HCT116 (cell line): Measurements from ENCODE around the gene TM9SF4. TPM values are rescaled to one million over a fixed set of nuclear protein-coding genes. Genes with fewer than 3 reads are reported as not detected.

Experiments used
- ATAC-seq: fragments of 200-7000 bp; cut with Tn5 transposase; 2 replicates; pipeline ENCODE4 v1.9.1; 2020; ENCODE audit warnings: mild to moderate bottlenecking, moderate library complexity
- BruUV-seq: library from RNA; stranded (reverse); fragments of 400-500 nt; replicated peaks from 2 replicates; lab custom pipeline; 2021; lab: Mats Ljungman, UMichigan
- CTCF ChIA-PET: fragments of 300-600 bp; sonication (Branson Sonifier 250); formaldehyde crosslinking; loops from one replicate; lab custom pipeline; 2021; ENCODE audit warnings: antibody characterized with exemption; lab: Charles Lee
- POLR2A ChIA-PET: fragments of 300-600, 350-600 bp; sonication (Branson Sonifier 250); formaldehyde crosslinking; loops from one replicate; lab custom pipeline; 2021; ENCODE audit warnings: antibody characterized with exemption; lab: Charles Lee
- RAD21 ChIA-PET, 2 experiments: fragments of 300-600 bp; sonication (Branson Sonifier 250); formaldehyde crosslinking; loops; one replicate each; lab custom pipeline; 2023; ENCODE audit warnings: low total read pairs in 2 of 2; ENCODE audit not compliant: uncharacterized antibody in 2 of 2, unreplicated experiment in 2 of 2, low non-redundant PET in 1 of 2; lab: Charles Lee
- DNase-seq: peaks from one replicate; pipeline ENCODE4 v3.0.0-alpha.2; 2010; ENCODE audit warnings: low read depth, low spot score
- H2AFZ ChIP-seq: fragments of 200-600 bp; shearing (Covaris generic), sonication (generic); 2 replicates; pipeline ENCODE4 v1.6.1; 2017; ENCODE audit warnings: low read depth, mixed run types, mixed read lengths, antibody characterized with exemption, low read length; ENCODE audit not compliant: poor library complexity, severe bottlenecking
- H3K27ac ChIP-seq: 2 replicates; pipeline ENCODE4 v1.5.1; 2012; ENCODE audit warnings: low read depth, low read length
- H3K27me3 ChIP-seq: fragments of 200-600 bp; sonication (generic); 2 replicates; pipeline ENCODE4 v1.6.1; 2016; ENCODE audit warnings: mixed run types, low read length, mixed read lengths; ENCODE audit not compliant: insufficient read depth
- H3K36me3 ChIP-seq, 2 experiments: fragments of 200-500 bp in 1 of 2; fragments of 200-600 bp in 1 of 2; sonication (Bioruptor generic) in 1 of 2; sonication (generic) in 1 of 2; 2 replicates each; pipeline versions ENCODE4 v1.5.1 to v1.6.1; 2014 to 2016; ENCODE audit warnings: low read length in 2 of 2, inconsistent platforms in 1 of 2, mixed read lengths in 1 of 2, mixed run types in 1 of 2; ENCODE audit not compliant: insufficient read depth in 2 of 2, control insufficient read depth in 1 of 2
- H3K4me1 ChIP-seq, 2 experiments: fragments of 200-600 bp in 1 of 2; sonication (generic) in 1 of 2; 2 replicates each; pipeline versions ENCODE4 v1.5.1 to v1.6.1; 2012 to 2017; ENCODE audit warnings: low read length in 2 of 2, inconsistent platforms in 1 of 2, mild to moderate bottlenecking in 1 of 2, mixed read lengths in 1 of 2, mixed run types in 1 of 2, moderate library complexity in 1 of 2; ENCODE audit not compliant: insufficient read depth in 2 of 2, control insufficient read depth in 1 of 2
- H3K4me2 ChIP-seq: fragments of 200-600 bp; sonication (generic); 2 replicates; pipeline ENCODE4 v1.6.1; 2017; ENCODE audit warnings: mixed run types, low read length, mixed read lengths
- H3K4me3 ChIP-seq, 2 experiments: fragments of 200-600 bp in 1 of 2; sonication (generic) in 1 of 2; replicated peaks in 1 of 2; 2 replicates each; pipeline ENCODE4 v1.5.1; 2011 to 2016; ENCODE audit warnings: low read length in 2 of 2, control low read depth in 1 of 2, low read depth in 1 of 2, mild to moderate bottlenecking in 1 of 2, mixed read lengths in 1 of 2, mixed run types in 1 of 2
- H3K79me2 ChIP-seq: fragments of 200-600 bp; sonication (generic); 2 replicates; pipeline ENCODE4 v1.6.1; 2017; ENCODE audit warnings: mild to moderate bottlenecking, mixed run types, low read length, moderate library complexity, mixed read lengths; ENCODE audit not compliant: insufficient read depth
- H3K9ac ChIP-seq: fragments of 200-600 bp; sonication (generic); 2 replicates; pipeline ENCODE4 v1.6.1; 2016; ENCODE audit warnings: low read length, mixed read lengths
- H3K9me2 ChIP-seq: fragments of 200-600 bp; sonication (generic), shearing (Covaris generic); 2 replicates; pipeline ENCODE4 v1.6.1; 2017; ENCODE audit warnings: mixed run types, mild to moderate bottlenecking, moderate library complexity; ENCODE audit not compliant: insufficient read depth
- H3K9me3 ChIP-seq, 2 experiments: fragments of 200-500 bp in 1 of 2; fragments of 200-600 bp in 1 of 2; sonication (Bioruptor generic) in 1 of 2; sonication (generic) in 1 of 2; 2 replicates each; pipeline ENCODE4 v1.6.1; 2014 to 2017; ENCODE audit warnings: low read length in 2 of 2, mixed read lengths in 2 of 2, inconsistent platforms in 1 of 2, low read depth in 1 of 2, mild to moderate bottlenecking in 1 of 2, mixed run types in 1 of 2, moderate library complexity in 1 of 2; ENCODE audit not compliant: control insufficient read depth in 1 of 2, insufficient read depth in 1 of 2
- H4K20me1 ChIP-seq: fragments of 200-600 bp; sonication (generic), shearing (Covaris generic); 2 replicates; pipeline ENCODE4 v1.6.1; 2017; ENCODE audit warnings: mixed run types, mild to moderate bottlenecking, moderate library complexity; ENCODE audit not compliant: insufficient read depth
- CBX3 ChIP-seq: IDR thresholded peaks from 2 replicates; pipeline ENCODE4 v1.6.1; 2012; ENCODE audit warnings: low read depth
- CEBPB ChIP-seq: IDR thresholded peaks from 2 replicates; pipeline ENCODE4 v1.6.1; 2012; ENCODE audit warnings: low read depth
- CTCF ChIP-seq, 3 experiments: fragments of 200-600 bp in 1 of 3; sonication (generic) in 1 of 3; IDR thresholded peaks in 2 of 3; conservative IDR thresholded peaks in 1 of 3; 2 replicates each; pipeline ENCODE4 v1.5.1; 2012 to 2017; ENCODE audit warnings: low read depth in 2 of 3, low read length in 2 of 3, antibody characterized with exemption in 1 of 3, borderline replicate concordance in 1 of 3, control low read depth in 1 of 3, mild to moderate bottlenecking in 1 of 3, mixed read lengths in 1 of 3, mixed run types in 1 of 3, moderate library complexity in 1 of 3; ENCODE audit not compliant: insufficient read depth in 1 of 3
- EGR1 ChIP-seq: IDR thresholded peaks from 2 replicates; pipeline ENCODE4 v1.6.1; 2012; ENCODE audit warnings: low read depth
- MAX ChIP-seq: IDR thresholded peaks from 2 replicates; pipeline ENCODE4 v1.6.1; 2012
- RAD21 ChIP-seq: IDR thresholded peaks from 2 replicates; pipeline ENCODE4 v1.6.1; 2012; ENCODE audit warnings: low read depth, mild to moderate bottlenecking
- REST ChIP-seq: IDR thresholded peaks from 2 replicates; pipeline ENCODE4 v1.6.1; 2012; ENCODE audit warnings: low read depth
- SP1 ChIP-seq: IDR thresholded peaks from 2 replicates; pipeline ENCODE4 v1.6.1; 2012; ENCODE audit warnings: low read depth
- SRF ChIP-seq: IDR thresholded peaks from 2 replicates; pipeline ENCODE4 v1.6.1; 2012; ENCODE audit warnings: low read depth
- ZBTB33 ChIP-seq: IDR thresholded peaks from 2 replicates; pipeline ENCODE4 v1.6.1; 2011; ENCODE audit warnings: mild to moderate bottlenecking, low read length, moderate library complexity; ENCODE audit not compliant: insufficient replicate concordance; ENCODE audit errors: extremely low read depth
- ZNF274 ChIP-seq: fragments of 200-500 bp; sonication (Bioruptor generic); IDR thresholded peaks from 2 replicates; pipeline ENCODE4 v1.6.1; 2014; ENCODE audit warnings: mild to moderate bottlenecking, low read depth, low read length, inconsistent platforms
- intact Hi-C: fragments of 100-400 bp; cut with micrococcal nuclease; formaldehyde crosslinking; loops from 2 replicates; pipeline ENCODE4 v1.10.0; 2022
- total RNA-seq: library from RNA; stranded (reverse); gene quantifications from one replicate; pipeline ENCODE4 v1.2.1, GENCODE V29; 2021; ENCODE audit not compliant: unreplicated experiment

The TM9SF4 gene
- total RNA-seq, 1 experiment from 2014 or later, result 51.2 TPM

- DNase-seq, result no peak
- Histone ChIP-seq H2AFZ (no peak overlapping the region), H3K9me3 (no peaks in the 10 kb centered on the region), H3K27me3 (no peaks in the 10 kb centered on the region), H3K79me2 (peaks cover 16% of the 10 kb centered on the region), H3K9me2 (no peaks in the 10 kb centered on the region), H3K9ac (no peak overlapping the region), H3K4me2 (no peak overlapping the region), H3K36me3 (peaks cover 27 to 38% of the 10 kb centered on the region in 2 experiments; a peak in 3 of 4 replicates), H4K20me1 (no peaks in the 10 kb centered on the region; the same call in 1 of the 2 replicates), H3K27ac (no peak overlapping the region), H3K4me1 (no peaks in the 10 kb centered on the region), H3K4me3 (no peak overlapping the region)
- intact Hi-C loops, result no loop called here
- ChIA-PET POLR2A (no interaction called here), RAD21 (no interaction called here), CTCF (no interaction called here)
- TF ChIP-seq CTCF (IDR thresholded peaks at IDR 0.05 in 2 of 3, conservative IDR thresholded peaks at IDR 0.05 in 1 of 3; ENCODE audit: borderline replicate concordance in 1 of 3, insufficient read depth in 1 of 3, low read depth in 2 of 3, low read length in 2 of 3) (no peak), MAX (no peak), SP1 (no peak), REST (no peak), SRF (no peak), CEBPB (no peak), EGR1 (no peak), RAD21 (no peak), ZBTB33 (no peak), ZNF274 (no peak), CBX3 (no peak)
- no TSS peak for BruUV-seq
- no peak for ATAC-seq
Measured at GRCh38 chr20:32193996-32194395, 84.5 kb downstream of the TM9SF4 start.
